ENCODE measurements around the gene CXXC5. TPM values are rescaled to one million over a fixed set of nuclear protein-coding genes. Genes with fewer than 3 reads are reported as not detected.

Gene CXXC5
- total RNA-seq, 2 experiments from 2014 or later = 26.7 to 113 TPM

DNA sequence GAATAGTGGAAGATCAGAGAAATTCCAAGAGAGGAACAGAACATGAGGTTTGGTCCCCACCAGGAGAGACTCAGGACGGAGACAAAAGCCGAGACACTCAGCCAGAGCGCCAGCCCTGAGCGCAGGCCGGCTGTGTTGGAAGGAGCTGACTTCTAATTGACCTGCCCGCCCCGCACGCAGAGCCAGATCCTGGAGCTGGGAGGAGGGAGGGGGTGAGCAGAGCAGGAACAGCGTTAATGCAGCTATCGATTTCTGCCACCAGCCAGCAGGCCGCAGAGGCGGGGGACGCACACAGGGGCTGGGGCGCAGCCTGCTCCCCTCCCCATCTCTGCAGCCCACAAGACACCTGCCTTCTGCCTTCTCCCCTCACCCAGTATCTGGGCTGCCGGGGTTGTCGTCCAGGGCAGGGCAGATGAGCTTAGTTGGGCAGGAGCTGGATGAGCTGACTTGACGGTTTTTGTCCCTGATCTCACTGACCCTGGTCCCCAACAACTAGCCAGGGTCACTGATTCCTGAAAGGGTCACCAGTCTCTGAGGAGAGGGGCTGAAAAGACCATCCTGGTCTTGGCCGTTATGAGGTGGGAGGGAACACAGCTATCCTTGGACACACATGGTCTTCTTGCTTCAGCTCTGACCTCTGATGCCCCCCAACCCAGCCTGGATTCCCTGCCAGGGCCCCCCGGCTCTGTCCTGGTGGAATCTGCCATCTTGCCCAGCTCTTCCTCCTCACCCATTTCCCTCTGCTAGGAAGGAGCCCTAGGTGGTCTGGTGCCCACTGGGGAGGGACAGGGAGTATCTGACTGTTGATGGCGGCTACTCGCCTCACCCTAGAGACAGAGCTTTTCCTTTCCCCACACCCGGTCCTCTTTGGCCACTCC is 29.8 kb downstream of the CXXC5 start:
- Histone ChIP-seq H3K4me3 (ENCODE audit: low read depth, low read length, poor library complexity, severe bottlenecking) (no peak overlapping the region), H3K36me3 (ENCODE audit: insufficient read depth, low read length) (peaks cover 32% of the 10 kb centered on the region), H3K27ac (ENCODE audit: low read depth, low read length, poor library complexity, severe bottlenecking) (peak overlapping the region; percentile 1), H3K9me2 (ENCODE audit: insufficient read depth, low read length) (no peaks in the 10 kb centered on the region), H4K20me1 (ENCODE audit: insufficient read depth, low read length) (no peaks in the 10 kb centered on the region; the same call in 1 of the 2 replicates), H3K9me3 (ENCODE audit: low read length) (no peaks in the 10 kb centered on the region), H3K4me1 (ENCODE audit: insufficient read depth, low read length, poor library complexity, severe bottlenecking) (peaks cover 27% of the 10 kb centered on the region), H3K4me2 (ENCODE audit: low read length) (no peak overlapping the region), H2AFZ (ENCODE audit: low read length) (no peak overlapping the region), H3K79me2 (ENCODE audit: insufficient read depth, low read depth, low read length) (peaks cover 31% of the 10 kb centered on the region)
- no peak for TF ChIP-seq CTCF (conservative IDR thresholded peaks at IDR 0.05; ENCODE audit: low read length)
- TF ChIP-seq EZH2phosphoT487 (IDR thresholded peaks at IDR 0.05; ENCODE audit: borderline replicate concordance, low read depth, low read length) = no peak
- intact Hi-C loops (cut with micrococcal nuclease; ENCODE audit: unreplicated experiment) = no loop called here
- DNase-seq (ENCODE audit: low spot score) = no peak
- BruUV-seq (replicated peaks) = no TSS peak
- ChIA-PET CTCF (ENCODE audit: unreplicated experiment) (interaction anchor here (0.9 kb wide), 1 partner anchor 30 kb away, joined by 4 read pairs; the partner anchor contains the start of gene CXXC5), POLR2A (interaction anchor here (0.6 to 1.1 kb wide), 4 partner anchors 11 to 336 kb away, joined by 3 to 5 read pairs (median 3); partner anchors contain the start of gene PAIP2)

DNA sequence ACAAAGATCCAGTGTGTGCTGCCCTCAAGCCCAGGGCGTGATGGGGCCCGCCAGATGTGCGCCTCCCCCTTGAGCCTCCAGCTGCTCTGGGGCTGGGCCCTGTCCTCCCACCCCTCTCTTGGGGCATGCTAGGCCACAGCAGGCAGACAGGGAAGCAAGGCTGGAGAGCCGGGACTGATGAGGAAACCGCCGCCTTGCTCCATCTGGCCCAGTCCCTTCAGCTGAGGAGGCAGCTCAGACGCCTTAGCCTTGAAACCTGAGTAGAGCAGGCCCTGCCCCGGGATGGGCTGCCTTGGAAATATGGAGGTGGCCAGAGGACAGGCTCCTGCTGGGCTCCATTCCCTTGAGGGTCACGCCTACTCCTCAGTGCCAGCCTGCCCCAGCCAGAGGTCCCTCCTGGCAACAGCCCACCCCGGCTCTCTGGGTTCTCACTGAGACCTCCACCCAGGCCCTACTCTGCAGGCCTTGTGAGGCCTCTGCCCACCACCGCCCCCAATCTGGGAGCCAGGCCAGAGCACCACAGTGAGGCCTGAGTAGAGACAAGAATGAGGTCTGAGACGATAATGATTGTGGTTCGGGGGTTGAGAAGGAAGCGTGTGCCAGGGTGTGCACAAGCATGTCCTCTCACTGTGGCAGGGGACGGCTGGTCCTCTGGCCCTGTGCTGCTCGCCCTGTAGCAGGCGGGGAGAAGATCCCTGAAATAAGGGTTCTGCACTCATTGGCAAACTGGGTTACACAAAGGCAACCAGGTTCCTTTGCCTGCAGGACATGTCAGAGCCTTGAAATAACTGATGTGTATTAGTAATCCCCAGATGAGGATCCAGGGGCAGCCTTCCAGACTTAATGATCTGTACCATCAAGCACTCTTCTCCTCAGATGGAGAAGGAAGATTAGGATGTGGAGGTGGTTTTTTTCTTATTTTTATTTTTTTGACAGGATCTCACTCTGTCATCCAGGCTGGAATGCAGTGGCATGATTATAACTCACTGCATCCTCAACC is 30.9 kb downstream of the CXXC5 start:
- H3K9me2 ChIP-seq (ENCODE audit: insufficient read depth, low read length) = no peaks in the 10 kb centered on the region
- H3K4me1 ChIP-seq (ENCODE audit: insufficient read depth, low read length, poor library complexity, severe bottlenecking) = peaks cover 27% of the 10 kb centered on the region
- H3K9me3 ChIP-seq (ENCODE audit: low read length) = no peaks in the 10 kb centered on the region
- H3K4me2 ChIP-seq (ENCODE audit: low read length) = no peak overlapping the region
- intact Hi-C loops (cut with micrococcal nuclease; ENCODE audit: unreplicated experiment) = no loop called here
- H3K79me2 ChIP-seq (ENCODE audit: insufficient read depth, low read depth, low read length) = peaks cover 21% of the 10 kb centered on the region
- CTCF ChIA-PET (ENCODE audit: unreplicated experiment) = interaction anchor here (0.9 kb wide), 1 partner anchor 31 kb away, joined by 4 read pairs; the partner anchor contains the start of gene CXXC5
- BruUV-seq (replicated peaks) = no TSS peak
- no peak overlapping the region for H2AFZ ChIP-seq (ENCODE audit: low read length)
- TF ChIP-seq EZH2phosphoT487 (IDR thresholded peaks at IDR 0.05; ENCODE audit: borderline replicate concordance, low read depth, low read length) = no peak
- no peak for TF ChIP-seq CTCF (conservative IDR thresholded peaks at IDR 0.05; ENCODE audit: low read length)
- DNase-seq (ENCODE audit: low spot score) = no peak
- H3K36me3 ChIP-seq (ENCODE audit: insufficient read depth, low read length) = peaks cover 39% of the 10 kb centered on the region
- no peak overlapping the region for H3K27ac ChIP-seq (ENCODE audit: low read depth, low read length, poor library complexity, severe bottlenecking)
- H4K20me1 ChIP-seq (ENCODE audit: insufficient read depth, low read length) = no peaks in the 10 kb centered on the region; the same call in 1 of the 2 replicates
- no peak overlapping the region for H3K4me3 ChIP-seq (ENCODE audit: low read depth, low read length, poor library complexity, severe bottlenecking)
- POLR2A ChIA-PET = interaction anchor here (0.7 kb wide), 1 partner anchor 45 kb away, joined by 5 read pairs; no protein-coding TSS in a partner anchor
